WERI-Rb-1 (cell line): ENCODE results near the gene RIT2.

Experiments
- DNase-seq: peaks from one replicate; pipeline ENCODE4 v3.0.0-alpha.2; 2020
- H3K27ac ChIP-seq: fragments of 250-450 bp; sonication (Bioruptor Pico); 2 replicates; pipeline ENCODE4 v1.5.1; 2020; ENCODE audit warnings: mild to moderate bottlenecking, moderate library complexity
- H3K27me3 ChIP-seq: fragments of 250-450 bp; sonication (Bioruptor Pico); 2 replicates; pipeline ENCODE4 v1.5.1; 2021; ENCODE audit warnings: mild to moderate bottlenecking, low read depth, moderate library complexity; ENCODE audit not compliant: insufficient read depth, severe bottlenecking
- H3K36me3 ChIP-seq: fragments of 250-450 bp; sonication (Bioruptor Pico); 2 replicates; pipeline ENCODE4 v1.5.1; 2020; ENCODE audit warnings: mild to moderate bottlenecking, moderate library complexity
- H3K4me3 ChIP-seq: 2 replicates; pipeline ENCODE4 v1.5.1; 2011; ENCODE audit warnings: low read depth, mild to moderate bottlenecking, control low read depth, low read length
- H3K9me3 ChIP-seq: fragments of 250-450 bp; sonication (Bioruptor Pico); 2 replicates; pipeline ENCODE4 v1.5.1; 2021; ENCODE audit warnings: mild to moderate bottlenecking, moderate library complexity; ENCODE audit not compliant: severe bottlenecking
- CTCF ChIP-seq: IDR thresholded peaks from 2 replicates; pipeline ENCODE4 v1.5.1; 2011; ENCODE audit warnings: low read depth, mild to moderate bottlenecking, control low read depth, inconsistent platforms, low read length

The RIT2 gene

GRCh38 chr18:42891705-42892104 is 223.8 kb downstream of the RIT2 start:
- no peak for DNase-seq
- TF ChIP-seq CTCF = no peak
- no peaks in the 10 kb centered on the region for H3K9me3 ChIP-seq

GRCh38 chr18:42883169-42883568 is 232.3 kb downstream of the RIT2 start:
- H3K4me3 ChIP-seq = no peak overlapping the region
- H3K36me3 ChIP-seq = no peaks in the 10 kb centered on the region
- DNase-seq = no peak
- no peak for TF ChIP-seq CTCF
- H3K27ac ChIP-seq = no peak overlapping the region
- no peaks in the 10 kb centered on the region for H3K9me3 ChIP-seq
- no peaks in the 10 kb centered on the region for H3K27me3 ChIP-seq

More at GRCh38 chr18:42891705-42892104, 223.8 kb downstream of the RIT2 start:
- Histone ChIP-seq H3K4me3 (no peak overlapping the region), H3K27ac (no peak overlapping the region), H3K36me3 (no peaks in the 10 kb centered on the region), H3K27me3 (no peaks in the 10 kb centered on the region)

- TF ChIP-seq CTCF = no peak
Measured at GRCh38 chr18:42882122-42882521, 233.4 kb downstream of the RIT2 start.

GRCh38 chr18:42872838-42873237 is 242.6 kb downstream of the RIT2 start:
- Histone ChIP-seq H3K27ac (no peak overlapping the region), H3K27me3 (no peaks in the 10 kb centered on the region), H3K36me3 (no peaks in the 10 kb centered on the region), H3K4me3 (no peak overlapping the region), H3K9me3 (no peaks in the 10 kb centered on the region)
- DNase-seq = no peak
- no peak for TF ChIP-seq CTCF

More at GRCh38 chr18:42882122-42882521, 233.4 kb downstream of the RIT2 start:
- Histone ChIP-seq H3K27ac (no peak overlapping the region), H3K9me3 (no peaks in the 10 kb centered on the region), H3K27me3 (no peaks in the 10 kb centered on the region), H3K4me3 (no peak overlapping the region), H3K36me3 (no peaks in the 10 kb centered on the region)
- no peak for DNase-seq

GRCh38 chr18:42864876-42865275 is 250.6 kb downstream of the RIT2 start:
- no peak overlapping the region for H3K4me3 ChIP-seq
- no peaks in the 10 kb centered on the region for H3K36me3 ChIP-seq
- no peaks in the 10 kb centered on the region for H3K9me3 ChIP-seq
- no peak for TF ChIP-seq CTCF
- H3K27ac ChIP-seq = no peak overlapping the region
- no peak for DNase-seq
- no peaks in the 10 kb centered on the region for H3K27me3 ChIP-seq

- Histone ChIP-seq H3K4me3 (no peak overlapping the region), H3K27me3 (no peaks in the 10 kb centered on the region), H3K9me3 (no peaks in the 10 kb centered on the region), H3K36me3 (no peaks in the 10 kb centered on the region), H3K27ac (no peak overlapping the region)
- no peak for DNase-seq
- no peak for TF ChIP-seq CTCF
Measured at GRCh38 chr18:42861271-42861670, 254.2 kb downstream of the RIT2 start.
